GM19239 (cell line): ENCODE measurements around the gene CCND1.

Experiments
- DNase-seq: peaks from one replicate; pipeline ENCODE4 v3.0.0; 2011; ENCODE audit warnings: low spot score; ENCODE audit not compliant: insufficient read length
- FAIRE-seq: peaks from 2 replicates; lab custom pipeline; 2011; peaks lifted over from hg19 to GRCh38; lab: Jason Lieb, UNC

Gene CCND1

DNA sequence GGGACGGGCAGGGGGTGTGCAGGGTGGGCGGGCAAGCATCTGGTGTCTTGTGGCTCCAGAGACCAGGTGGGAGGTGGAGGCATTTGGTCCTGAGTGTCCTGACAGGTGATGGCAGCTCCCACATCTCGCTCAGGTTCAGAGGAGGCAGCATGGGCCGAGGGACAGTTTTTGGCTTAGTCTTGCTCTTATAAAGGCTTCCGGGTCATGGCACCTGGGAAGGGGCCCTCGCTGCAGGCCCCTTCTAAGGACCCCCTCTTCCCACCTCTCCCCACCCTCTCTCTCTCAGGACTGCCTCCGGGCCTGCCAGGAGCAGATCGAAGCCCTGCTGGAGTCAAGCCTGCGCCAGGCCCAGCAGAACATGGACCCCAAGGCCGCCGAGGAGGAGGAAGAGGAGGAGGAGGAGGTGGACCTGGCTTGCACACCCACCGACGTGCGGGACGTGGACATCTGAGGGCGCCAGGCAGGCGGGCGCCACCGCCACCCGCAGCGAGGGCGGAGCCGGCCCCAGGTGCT, 9.9 kb downstream of the CCND1 start:
- FAIRE-seq: no peak
- no peak for DNase-seq

DNA sequence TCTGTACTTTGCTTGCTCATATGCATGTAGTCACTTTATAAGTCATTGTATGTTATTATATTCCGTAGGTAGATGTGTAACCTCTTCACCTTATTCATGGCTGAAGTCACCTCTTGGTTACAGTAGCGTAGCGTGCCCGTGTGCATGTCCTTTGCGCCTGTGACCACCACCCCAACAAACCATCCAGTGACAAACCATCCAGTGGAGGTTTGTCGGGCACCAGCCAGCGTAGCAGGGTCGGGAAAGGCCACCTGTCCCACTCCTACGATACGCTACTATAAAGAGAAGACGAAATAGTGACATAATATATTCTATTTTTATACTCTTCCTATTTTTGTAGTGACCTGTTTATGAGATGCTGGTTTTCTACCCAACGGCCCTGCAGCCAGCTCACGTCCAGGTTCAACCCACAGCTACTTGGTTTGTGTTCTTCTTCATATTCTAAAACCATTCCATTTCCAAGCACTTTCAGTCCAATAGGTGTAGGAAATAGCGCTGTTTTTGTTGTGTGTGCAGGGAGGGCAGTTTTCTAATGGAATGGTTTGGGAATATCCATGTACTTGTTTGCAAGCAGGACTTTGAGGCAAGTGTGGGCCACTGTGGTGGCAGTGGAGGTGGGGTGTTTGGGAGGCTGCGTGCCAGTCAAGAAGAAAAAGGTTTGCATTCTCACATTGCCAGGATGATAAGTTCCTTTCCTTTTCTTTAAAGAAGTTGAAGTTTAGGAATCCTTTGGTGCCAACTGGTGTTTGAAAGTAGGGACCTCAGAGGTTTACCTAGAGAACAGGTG, 11.1 kb downstream of the CCND1 start:
- no peak for DNase-seq
- FAIRE-seq: no peak

DNA sequence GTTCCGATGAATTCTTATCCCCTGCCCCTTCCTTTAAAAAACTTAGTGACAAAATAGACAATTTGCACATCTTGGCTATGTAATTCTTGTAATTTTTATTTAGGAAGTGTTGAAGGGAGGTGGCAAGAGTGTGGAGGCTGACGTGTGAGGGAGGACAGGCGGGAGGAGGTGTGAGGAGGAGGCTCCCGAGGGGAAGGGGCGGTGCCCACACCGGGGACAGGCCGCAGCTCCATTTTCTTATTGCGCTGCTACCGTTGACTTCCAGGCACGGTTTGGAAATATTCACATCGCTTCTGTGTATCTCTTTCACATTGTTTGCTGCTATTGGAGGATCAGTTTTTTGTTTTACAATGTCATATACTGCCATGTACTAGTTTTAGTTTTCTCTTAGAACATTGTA, 12.0 kb downstream of the CCND1 start:
- no peak for FAIRE-seq

DNA sequence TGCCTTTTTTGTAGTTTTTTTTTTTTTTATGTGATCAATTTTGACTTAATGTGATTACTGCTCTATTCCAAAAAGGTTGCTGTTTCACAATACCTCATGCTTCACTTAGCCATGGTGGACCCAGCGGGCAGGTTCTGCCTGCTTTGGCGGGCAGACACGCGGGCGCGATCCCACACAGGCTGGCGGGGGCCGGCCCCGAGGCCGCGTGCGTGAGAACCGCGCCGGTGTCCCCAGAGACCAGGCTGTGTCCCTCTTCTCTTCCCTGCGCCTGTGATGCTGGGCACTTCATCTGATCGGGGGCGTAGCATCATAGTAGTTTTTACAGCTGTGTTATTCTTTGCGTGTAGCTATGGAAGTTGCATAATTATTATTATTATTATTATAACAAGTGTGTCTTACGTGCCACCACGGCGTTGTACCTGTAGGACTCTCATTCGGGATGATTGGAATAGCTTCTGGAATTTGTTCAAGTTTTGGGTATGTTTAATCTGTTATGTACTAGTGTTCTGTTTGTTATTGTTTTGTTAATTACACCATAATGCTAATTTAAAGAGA, 12.5 kb downstream of the CCND1 start:
- no peak for FAIRE-seq
- no peak for DNase-seq

More for the DNA sequence above, 12.0 kb downstream of the CCND1 start:
- no peak for DNase-seq

DNA sequence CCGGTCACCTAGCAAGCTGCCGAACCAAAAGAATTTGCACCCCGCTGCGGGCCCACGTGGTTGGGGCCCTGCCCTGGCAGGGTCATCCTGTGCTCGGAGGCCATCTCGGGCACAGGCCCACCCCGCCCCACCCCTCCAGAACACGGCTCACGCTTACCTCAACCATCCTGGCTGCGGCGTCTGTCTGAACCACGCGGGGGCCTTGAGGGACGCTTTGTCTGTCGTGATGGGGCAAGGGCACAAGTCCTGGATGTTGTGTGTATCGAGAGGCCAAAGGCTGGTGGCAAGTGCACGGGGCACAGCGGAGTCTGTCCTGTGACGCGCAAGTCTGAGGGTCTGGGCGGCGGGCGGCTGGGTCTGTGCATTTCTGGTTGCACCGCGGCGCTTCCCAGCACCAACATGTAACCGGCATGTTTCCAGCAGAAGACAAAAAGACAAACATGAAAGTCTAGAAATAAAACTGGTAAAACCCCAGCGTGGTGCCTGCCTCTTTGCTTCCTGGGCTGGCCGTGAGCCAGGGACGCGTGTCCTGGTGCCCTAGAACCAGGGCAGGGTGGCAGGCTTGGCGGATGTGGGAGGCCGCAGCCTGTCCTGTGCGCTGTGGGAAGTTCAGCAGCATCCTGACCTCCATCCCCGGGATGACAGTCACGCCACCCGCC, 13.2 kb downstream of the CCND1 start:
- no peak for FAIRE-seq

DNA sequence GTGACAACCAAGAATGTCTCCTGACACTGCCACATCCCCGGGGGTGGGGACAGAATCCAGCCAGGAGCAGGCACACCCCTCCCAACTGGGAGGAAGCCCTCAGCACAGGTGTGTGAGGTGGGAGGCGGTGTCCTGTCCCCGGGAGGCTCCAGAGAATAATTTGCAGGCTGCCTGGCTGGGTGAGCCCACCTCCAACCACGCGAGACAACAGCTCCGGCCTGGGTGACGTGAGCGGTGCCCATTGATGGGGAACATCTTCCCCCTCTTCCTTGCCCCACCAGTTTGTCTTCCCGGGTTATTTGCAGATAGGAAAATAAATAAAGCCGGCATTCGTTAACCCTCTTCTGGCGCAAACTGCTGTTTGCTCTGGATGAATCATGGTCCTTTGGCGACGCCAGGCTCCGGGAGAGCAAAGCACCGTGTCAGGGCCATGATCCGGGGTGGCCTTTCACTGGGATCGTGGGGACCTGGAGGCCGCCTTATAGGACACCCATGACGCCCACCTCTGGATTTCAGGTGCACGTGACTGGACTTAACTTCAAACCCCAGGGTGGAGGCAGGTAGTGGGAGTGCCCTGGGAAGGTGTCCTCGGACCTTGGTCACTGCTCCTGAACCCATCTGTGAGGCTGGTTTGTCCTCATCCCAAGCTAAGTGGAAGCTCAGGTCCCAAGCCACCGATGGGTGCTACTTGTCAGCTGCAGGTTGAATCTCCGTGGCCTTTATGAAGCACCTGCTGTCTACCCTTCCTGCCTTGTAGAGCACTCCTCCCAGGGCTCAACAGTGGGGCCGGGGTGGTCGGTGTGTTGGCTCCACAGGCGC, 13.9 kb downstream of the CCND1 start:
- DNase-seq (no peak), FAIRE-seq (no peak)

More for the DNA sequence above, 13.2 kb downstream of the CCND1 start:
- no peak for DNase-seq

DNA sequence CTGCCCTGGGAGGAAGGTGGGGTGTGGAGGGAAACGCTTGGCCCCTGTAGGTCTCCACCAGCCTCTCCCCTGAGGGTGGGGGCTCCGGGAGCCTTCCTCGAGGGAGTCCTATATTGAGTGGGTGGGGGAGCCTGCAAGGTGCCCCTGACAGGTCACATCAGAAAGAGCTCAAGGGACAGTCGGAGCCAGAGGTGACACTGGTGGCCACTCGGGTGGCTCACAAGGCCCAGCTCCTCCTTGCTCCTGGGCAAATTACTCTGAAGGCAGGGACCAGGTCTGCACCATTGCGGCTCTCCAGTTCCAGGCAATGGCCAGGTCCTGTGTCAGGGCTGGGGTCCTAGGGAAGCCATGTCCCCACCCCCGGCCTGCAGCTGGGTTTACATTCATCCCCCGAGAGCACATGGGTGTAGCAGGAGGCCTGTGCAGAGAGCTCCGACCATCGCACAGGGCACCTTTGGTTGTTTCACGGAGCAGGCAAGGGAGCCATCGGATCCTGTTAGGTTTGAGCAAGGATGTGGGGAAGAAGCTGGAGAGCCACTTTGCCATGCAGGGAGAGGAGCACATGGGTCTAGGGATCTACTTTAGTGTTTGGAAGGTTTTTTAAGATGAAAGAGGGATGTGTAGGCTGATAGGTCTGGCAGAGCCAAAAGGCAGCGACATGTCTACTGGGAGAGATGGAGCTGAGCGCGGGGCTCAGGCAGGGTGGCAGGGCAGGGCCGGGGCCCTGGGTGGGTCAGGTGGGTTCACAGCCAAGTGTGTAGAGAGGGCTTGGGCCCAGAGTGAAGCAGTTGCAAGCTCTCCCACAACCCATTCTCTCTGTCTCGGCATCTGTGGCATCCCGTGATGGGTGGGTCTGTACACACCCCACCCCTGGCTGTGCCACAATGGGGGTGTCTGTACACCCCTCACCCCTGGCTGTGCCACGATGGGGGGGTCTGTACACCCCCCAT, 14.8 kb downstream of the CCND1 start:
- FAIRE-seq: no peak
- DNase-seq: no peak

DNA sequence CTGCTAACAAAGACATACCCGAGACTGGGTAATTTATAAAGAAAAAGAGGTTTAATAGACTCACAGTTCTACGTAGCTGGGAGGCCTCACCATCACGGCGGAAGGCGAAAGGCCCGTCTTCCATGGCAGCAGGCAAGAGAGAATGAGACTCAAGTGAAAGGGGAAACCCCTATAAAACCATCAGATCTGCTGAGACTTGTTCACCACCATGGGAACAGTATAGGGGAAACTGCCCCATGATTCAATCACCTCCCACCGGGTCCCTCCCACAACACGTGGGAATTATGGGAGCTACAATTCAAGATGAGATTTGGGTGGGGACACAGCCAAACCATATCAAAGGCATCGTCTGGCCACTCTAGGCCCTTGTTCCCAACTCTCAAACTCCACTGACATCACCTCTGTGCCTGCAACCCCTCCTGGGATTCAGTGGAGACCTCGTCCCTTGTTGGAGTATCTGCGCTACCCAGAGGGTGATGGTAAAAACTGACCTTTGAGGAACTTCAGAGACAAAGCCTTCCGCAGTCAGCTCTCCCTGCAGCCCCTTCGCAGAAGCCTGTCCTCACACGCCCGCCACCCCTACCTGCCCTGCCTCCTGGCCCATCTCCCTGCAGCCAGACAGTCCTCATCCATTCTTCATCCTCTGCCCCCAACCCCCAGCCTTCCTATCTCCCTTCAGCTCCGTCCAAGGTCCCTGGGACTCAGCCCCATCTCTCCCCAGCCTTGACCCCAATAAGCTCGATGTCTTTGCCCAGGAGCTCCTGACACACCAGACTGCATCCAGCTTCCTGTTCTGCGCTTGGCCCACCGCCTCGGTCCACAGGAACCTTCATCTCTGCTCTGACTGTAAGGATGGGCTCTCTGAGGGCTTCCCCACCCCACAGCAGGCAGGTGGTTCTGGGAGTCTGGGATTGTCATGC, 15.8 kb downstream of the CCND1 start:
- no peak for FAIRE-seq
- DNase-seq: no peak

DNA sequence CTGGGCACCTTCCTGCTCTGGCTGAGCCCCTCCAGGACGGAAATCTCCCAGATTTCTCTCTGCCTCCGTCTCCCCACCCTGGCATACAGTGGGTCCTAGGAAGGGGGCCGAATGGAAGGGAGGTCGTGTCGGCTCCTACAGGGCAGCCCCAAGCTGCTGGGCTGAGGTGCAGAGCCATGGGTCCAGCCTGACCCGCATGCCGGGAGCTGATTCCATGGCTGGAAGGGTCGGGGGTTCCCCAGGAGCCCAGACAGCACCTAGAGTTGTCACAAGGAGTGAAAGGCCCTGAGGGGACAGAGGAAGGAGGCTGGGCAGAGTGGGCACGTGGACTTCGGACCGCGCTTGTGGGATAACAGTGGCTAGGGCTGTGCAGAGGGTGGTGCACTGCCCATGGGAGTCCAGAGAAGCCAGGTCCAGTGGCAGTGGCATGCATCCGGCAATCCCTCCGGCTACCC, 16.5 kb downstream of the CCND1 start:
- DNase-seq (no peak), FAIRE-seq (no peak)

DNA sequence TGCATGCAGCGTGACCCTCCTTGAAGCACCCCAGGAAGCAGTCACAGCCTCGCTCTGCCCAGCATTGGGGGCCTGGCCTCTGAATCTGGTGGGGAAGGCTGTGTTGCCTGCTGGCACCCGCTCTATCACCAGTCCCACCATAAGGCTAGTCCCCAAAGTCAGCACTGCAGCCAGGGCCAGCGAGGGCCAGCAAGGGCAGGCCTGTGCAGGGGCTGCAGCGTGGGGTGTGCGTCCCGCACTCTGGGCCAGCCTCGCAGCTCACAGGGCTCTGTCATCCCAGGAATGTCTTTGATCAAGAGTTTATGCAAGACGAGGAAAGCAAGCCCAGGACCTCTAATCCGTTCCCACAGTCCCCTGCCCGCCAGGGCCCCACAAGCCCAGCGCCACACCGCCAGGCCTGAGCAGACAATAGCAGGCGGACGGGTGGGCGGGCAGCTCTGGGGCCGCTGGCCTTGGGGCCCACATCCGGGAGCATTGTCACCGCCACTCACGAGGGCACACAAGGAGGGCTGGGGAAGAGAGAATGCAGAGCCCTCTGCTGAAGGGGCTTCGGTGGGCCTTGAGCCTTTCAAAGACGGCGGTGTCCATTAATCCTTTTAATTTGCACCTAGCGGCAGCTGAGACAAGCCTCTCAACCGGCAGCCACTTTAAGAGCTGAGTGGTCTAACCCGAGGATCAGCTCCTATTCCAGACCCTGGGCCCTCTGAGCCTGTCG, 17.1 kb downstream of the CCND1 start:
- no peak for DNase-seq
- FAIRE-seq: no peak

DNA sequence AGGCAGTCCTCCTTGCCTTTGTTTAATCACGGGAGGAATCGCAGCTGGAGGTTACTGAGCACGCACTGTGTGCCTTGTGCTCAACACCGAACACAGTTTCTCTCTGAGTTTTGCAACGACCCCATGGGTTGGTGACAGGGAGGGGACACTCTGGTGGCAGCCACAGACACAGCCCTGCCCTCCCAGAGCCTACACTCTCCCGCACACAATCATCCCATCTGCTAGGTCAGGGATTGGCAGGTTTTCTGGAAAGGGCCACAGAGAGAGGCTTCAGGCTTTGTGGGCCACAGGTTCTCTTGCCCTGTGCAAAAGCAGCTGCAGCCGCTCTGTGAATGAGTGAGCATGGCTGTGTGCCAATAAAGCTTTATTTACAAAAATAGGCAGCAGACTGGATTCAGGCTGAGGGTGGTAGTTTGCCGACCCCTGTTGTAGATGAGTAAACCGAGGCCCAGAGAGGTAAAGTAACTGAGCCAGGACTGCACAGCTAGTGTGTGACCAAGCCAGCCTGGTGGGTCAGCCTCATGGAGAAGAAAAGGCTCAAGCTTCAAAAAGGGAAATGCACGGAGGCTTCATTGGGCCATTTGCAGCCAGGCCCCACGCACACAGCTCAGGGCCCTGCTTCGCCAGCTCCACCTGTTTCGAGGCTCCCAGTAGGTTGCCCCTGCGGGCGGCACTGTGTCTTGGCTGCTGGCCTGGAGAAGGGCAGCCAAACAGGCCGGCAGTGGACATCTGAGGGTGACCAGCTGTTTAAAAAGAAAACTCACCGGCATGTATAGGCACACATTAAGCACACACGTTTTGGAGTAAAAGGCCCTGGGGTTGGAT, 17.9 kb downstream of the CCND1 start:
- FAIRE-seq (no peak), DNase-seq (no peak)

DNA sequence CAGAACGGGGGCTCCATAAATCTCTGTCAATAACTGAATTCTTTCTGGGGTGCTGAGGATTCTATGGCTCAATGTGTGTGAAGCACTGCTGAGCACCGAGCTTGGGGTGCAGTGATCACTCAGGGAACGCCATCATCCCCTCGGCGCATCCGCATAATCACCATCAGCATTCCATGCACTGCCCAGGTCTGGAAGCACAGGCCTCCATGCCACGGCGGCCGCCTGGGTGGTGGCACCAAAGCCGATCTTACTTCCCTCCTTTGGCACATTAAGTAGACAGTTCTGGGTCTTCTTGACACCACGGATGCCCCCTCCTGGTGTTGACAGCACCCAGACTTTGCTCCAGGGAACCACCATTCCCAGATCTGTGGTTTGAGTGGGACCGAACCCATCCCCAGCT, 18.6 kb downstream of the CCND1 start:
- DNase-seq (no peak), FAIRE-seq (no peak)

DNA sequence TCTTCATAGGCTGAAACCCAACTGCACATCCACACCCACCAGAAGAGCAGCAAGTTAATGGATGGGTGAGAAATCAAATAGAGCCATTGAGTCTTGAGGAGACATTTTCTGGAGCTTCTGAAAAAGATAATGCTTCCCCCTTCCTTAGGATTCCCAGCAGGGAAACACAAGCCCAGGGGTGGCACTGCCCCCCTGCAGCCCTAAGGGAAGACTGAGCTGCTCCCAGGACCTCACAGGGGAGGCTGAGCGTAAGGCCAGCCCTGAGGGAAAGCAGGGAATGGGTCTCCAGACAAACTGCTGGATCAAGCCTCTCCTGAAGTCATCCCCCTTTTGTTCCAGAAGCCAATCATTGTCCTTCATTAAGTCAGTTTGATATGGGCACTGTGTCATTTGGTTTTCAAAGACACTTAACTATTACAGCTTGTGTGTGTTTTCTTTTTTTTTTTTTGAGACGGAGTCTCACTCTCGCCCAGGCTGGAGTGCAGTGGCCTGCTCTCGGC, 19.1 kb downstream of the CCND1 start:
- no peak for DNase-seq
- FAIRE-seq: no peak

DNA sequence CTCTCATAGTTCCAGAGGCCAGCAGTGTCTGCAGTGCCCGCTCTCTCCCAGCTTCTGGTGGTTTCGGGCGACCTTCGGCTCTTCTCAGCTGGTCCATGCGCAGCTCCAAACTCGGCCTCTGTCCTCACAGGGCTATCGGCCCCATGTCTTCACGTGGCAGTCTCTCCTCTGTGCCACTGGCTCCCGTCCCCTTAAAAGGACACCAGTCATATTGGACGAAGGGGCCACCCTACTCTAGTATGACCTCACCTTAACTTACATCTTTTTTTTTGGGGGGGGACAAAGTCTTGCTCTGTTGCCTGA, 20.4 kb downstream of the CCND1 start:
- DNase-seq: no peak
- no peak for FAIRE-seq

DNA sequence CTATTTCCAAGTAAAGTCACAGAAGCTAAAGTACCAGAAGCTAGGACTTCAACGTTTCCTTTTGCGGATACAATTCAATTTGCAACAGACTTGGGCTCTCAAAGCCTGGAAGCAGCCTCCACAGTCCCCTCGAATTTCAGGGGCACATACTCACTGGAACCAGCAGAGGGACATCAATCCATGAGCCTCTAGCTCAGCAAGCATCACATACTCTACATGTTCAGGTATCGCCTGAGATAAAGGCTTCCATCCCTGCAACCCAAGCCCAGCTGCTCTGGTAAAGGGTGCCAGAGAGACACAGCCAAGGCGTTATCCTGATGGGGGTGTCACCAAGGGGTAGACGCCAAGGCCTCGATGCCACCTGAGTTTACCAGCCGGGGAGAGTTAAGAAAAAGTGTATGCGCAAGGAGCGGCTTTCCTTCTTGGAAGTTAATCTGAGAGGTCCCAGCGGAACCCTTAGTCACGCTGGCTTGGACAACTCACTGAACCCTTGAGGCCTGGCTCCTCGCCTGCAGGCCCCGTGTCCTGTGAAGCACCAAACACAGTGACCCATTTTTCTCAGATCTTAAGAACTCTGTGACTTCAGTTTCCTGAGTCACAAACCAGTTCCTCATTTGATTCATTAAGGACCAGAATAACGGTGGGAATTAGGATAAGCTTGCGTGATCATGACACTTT, 21.2 kb downstream of the CCND1 start:
- DNase-seq: no peak
- no peak for FAIRE-seq

DNA sequence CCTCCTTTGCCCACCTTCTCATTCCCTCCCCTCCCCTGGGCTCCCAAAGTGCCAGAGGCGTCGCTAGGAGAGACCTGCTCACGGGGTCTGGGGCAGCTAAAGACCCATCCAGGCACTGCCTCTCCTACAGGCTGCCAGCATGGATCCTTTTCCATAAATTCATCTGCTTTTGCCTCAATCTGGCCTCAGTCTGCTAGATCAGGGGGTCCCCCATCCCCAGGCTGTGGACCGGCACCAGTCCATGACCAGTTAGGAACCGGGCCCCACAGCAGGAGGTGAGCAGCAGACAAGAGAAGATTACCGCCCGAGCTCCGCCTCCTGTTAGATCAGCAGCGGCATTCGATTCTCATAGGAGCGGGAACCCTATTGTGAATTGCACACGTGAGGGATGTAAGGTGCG, 21.9 kb downstream of the CCND1 start:
- DNase-seq: no peak
- FAIRE-seq: no peak
